GM19397 (cell line): ENCODE results near the gene ERVFRD-1.

ENCODE experiments used
- ATAC-seq: cut with Tn5 transposase; IDR thresholded peaks from one replicate; pipeline ENCODE4 v1.9.1; 2021; ENCODE audit warnings: mild to moderate bottlenecking, moderate library complexity; ENCODE audit not compliant: unreplicated experiment

ERVFRD-1 gene

DNA sequence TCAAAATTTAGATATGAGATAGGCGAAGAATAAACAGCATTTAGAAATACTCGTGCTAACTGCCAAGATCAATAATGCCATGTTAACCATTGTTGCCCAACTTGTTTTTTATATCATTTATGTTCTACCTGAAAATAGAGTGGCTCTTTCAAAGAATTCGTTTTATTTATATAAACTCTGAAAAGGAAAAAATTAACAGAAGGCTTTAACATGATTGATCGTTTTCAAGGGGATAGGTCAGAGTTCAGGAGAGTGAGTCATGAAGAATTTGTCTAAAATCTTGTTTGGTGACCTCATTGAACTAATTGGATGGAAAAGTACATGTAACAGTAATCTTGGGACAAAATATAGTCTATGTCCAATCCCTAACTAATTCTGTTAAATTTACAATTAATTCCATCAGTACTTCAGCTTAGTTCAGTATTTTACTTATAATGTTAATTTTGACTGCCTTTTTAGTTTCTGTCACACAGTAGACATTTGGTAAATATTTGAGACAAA is 56.3 kb downstream of the ERVFRD-1 start:
- no peak for ATAC-seq

DNA sequence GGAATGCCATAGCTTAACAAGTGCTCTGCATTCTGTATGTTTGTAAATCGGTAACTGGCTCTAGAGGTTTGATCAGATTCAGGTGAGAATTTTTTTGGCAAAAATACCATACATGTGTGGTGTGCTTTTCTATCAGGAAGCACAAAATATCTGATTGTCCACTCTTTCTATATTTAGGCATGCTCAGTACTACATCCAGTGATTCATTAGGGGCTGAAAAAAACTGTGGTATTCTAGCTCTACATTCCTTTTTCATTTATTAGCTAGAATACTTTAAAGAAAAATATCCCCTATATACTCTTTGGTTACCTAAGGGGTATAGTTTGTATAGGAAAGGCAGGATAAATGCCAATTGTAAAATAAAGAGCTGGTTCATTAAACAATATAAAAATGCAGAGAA is 56.8 kb downstream of the ERVFRD-1 start:
- ATAC-seq: no peak

DNA sequence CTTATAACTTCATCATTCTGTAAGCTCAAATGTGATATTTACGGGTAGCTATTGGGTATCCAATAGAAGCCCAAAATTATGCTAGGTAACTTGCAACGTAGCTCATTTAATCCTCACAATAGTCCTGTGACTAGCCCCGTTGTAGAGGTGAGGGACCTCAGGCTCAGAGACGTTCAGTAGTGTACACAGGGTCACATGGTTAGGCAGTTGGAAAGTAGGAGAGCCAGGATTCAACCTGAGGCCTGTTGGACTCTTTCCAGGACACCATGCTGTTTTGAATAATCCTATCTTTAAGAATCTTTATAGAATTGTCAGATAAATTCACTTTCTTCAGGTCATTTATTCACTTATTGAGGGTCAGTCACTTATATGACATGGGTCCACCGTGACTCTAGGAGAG is 58.2 kb downstream of the ERVFRD-1 start:
- ATAC-seq: no peak
